DMS 273 (cell line): ENCODE measurements around the gene EME2.
A peak's percentile ranks its signal among the peaks of the same experiment; 100 is the strongest.

Experiments used
- DNase-seq: peaks from one replicate; lab custom pipeline; 2025; ENCODE audit not compliant: unreplicated experiment; lab: John Stamatoyannopoulos, UW

EME2 gene

GRCh38 chr16:1745181-1745899 lies 27.3 kb upstream of the EME2 start:
- no peak for DNase-seq

DNA sequence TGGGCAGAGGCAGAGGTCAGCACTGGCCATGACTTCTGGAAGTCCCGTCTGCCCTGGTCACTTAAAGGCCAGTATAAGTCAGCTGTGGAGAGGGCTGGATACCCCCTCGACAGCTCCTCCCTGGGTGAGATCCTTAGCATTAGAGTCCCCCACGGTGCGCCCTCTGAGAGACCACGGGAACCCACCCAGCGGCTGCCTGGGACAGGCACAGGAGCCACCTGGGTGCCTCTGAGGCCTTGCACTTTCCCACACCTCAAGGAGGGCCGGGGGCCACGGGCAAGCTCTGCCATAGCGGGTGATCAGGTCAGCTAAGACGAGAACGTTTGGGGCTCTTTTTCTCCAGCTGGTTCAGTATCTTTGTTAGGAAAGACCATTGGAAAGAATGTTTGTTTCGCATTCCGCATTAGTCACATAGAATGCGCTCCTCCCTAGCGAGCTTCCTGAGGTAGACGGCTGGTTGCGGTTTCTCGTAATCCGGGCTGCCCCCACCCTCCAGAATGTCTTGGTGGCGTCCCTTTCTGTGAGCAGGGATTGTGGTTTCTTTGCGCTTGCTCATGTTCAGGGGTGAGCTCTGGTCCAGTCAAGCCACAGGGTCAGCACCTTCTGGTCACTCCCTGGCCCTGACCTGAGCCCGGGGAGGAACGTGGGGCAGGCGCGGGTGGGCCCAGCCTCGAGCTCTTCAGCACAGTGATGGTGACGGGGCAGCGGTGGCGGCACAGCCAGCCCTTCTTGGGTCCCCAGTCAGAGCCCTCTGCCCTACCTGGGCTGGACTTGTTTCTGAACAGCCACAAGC lies 26.5 kb upstream of the EME2 start:
- no peak for DNase-seq

DNA sequence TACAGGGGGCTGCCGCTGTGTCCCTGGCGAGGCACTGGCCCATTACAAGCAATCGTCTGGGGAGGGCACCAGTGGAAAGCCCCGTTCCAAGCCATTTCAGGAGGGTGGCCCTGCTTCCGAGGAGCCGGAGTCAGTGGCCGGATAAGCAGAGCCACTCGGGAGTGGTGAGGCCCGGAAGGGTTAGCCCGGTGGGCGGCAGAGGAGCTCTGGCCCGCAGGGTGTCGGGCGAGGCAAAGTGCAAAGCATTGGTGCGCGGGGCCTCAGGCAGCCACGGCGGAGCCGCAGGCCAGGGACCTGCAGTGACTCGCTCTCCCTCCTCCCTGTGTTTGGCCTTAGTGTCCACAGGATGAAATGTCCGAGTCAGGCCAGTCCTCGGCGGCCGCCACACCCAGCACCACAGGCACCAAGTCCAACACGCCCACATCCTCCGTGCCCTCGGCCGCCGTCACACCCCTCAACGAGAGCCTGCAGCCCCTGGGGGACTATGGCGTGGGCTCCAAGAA lies 25.9 kb upstream of the EME2 start:
- DNase-seq, result no peak

GRCh38 chr16:1747934-1748333 lies 24.7 kb upstream of the EME2 start:
- DNase-seq, result no peak

DNA sequence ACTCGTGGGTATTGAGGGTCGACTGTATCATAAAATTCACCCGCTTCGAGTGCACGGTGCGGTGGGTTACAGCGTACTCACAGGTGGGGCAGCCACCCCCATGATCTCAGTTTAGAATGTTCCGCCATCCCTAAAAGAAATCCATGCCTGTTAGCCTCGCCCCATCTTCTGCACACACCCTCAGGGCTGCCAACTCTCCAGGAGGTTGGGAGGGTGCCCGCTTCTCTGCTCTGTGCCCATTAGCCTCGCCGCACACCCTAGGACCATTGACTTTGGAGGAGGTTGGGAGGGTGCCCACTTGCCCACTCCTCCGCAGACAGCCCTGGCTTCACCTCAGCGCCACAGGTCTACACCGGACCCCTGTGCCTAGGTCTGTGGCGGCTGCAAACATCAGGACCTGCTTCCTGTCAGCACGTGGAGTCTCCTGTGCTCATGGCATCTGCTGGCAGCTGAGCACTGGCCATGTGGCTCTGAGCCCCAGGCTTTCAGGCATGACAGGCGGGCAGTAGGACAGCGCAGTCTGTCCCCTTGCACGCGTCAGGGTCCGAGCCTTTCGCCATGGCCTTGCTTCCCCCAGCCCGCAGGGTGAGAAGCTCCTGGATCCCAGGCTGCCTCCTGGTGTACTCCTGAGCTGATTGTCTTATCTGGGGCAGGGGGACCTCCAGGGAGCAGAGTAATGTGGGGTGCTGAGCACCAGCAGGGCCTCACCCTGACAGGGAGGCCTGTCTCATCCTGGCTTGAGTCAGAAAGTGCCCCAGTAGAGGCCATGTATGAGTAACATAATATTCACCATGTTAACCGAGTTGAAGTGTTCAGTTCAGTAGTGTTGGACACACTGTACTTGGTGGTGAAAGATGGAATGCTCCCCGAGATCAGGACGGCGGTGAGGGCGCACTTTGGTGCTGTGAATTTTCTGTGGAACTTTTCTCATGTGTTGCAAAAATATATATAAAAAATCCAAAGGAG lies 23.2 kb upstream of the EME2 start:
- no peak for DNase-seq

- no peak for DNase-seq
These were observed 20.7 kb upstream of the EME2 start for GRCh38 chr16:1751946-1752345.

DNA sequence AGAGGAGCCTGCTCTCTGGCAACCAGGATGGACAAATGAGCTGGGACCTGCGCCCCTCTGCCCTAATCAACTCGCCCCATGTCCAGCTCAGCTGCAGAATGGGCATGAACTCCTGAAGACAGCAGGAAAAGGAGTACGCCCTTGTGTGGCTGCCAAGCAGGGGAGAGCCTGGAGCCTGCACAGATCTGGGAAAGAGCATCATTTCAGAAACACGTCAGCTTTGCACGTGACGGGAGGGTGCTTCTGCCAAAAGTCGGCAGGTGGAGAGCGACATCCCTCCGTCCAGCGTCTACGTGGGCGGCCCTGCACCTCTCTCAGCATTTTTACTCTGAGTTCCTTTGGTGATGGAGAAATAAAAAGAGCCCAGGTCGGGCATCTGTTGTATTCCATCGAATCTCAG lies 19.8 kb upstream of the EME2 start:
- no peak for DNase-seq

DNA sequence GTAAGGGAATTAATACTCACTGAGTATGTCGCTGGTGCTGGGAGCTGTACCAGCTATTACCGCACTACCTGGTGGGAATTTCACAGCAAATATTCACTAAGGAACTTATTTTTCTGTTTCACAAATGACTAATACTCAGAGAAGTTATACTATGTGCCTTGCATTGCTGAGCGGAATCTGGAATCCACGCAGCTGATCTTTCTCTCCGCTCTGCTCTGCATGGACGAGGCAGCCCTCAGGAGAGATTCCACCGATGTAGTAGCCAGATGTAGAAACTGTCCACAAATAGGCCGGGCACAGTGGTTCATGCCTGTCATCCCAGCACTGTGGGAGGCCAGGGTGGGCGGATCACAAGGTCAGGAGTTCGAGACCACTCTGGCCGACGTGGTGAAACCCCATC lies 18.4 kb upstream of the EME2 start:
- no peak for DNase-seq

DNA sequence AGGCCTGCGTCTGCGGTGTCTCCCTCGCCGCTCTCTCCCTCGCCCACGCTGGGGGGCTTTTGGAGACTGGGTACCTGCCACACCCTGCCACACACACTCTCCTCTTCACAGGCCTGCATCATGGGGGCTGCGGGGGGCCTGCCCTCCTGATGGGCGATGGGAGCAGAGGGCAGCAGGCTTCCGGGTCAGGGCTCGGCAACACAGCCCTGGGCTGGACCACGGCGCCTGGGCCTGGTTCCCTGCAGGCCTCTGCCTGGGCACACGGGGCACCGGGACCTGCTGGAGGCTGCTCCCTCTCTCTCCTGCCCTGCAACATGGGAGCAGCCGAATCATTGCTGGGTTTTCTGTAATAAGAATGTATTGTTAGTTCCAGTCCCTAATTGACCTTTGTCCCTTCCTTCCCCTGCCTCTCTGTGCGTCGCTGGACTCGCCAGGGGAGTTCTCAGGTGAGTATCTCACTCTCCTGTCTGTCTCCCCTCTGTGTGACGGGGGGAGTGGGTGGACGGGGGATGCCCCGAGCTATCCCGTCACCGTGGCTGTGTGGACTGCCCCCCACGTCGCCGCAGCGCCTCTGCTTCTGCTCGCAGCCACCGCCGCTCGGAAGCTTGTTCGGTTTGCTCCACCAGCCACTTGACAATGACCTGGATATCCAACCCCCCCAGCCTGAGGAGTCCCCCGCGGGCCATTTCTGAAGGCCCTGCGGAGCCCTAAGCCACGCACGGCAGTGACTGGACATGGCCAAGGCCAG lies 14.7 kb upstream of the EME2 start:
- no peak for DNase-seq

GRCh38 chr16:1758923-1759322 lies 13.7 kb upstream of the EME2 start:
- no peak for DNase-seq

DNA sequence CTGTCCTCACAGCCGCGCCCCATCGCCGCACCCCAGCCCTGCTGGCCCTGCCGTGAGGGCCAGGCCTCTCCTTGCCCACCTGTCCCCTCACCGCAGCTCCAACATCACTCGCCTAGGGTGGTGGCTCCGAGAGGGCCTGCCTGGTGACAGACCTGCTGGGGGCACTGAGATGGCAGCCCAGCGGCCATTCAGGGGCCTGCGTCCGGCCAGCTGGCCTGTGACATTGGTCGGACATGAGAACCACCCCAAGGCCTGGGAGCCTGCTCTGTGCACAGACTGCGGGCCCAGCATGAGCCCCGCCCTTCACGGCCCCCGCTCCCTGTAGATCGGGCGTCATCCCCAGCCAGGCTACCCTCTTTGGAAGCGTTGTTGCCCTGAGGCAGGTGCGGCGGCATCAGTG lies 13.1 kb upstream of the EME2 start:
- no peak for DNase-seq

DNA sequence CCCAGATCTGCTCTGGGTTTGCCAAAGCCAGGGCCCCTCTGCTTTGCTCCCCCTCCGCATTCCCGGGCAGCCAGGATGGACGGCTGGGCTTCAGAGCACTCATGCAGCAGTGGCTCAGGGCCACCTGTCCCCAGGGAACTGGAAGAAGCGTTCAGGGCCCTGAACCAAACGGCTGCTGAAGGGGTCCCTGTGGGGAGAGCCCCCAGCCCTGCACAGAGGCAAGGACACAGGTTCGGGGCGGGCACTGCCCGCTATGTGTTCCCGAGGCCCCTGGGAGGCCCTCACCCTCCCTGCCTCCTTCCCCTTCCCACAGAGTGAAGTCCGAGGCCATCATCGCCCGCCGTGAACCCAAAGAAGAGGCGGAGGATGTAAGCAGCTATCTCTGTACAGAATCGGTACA lies 11.7 kb upstream of the EME2 start:
- no peak for DNase-seq

GRCh38 chr16:1761751-1762150 lies 10.9 kb upstream of the EME2 start:
- no peak for DNase-seq

- DNase-seq, result no peak
These were observed 10.3 kb upstream of the EME2 start for GRCh38 chr16:1762196-1762878.

- DNase-seq, result no peak
These were observed 9.6 kb upstream of the EME2 start for GRCh38 chr16:1762879-1763520.

- peak; percentile 55 for DNase-seq
These were observed 8.8 kb upstream of the EME2 start for GRCh38 chr16:1763521-1764511.

GRCh38 chr16:1764971-1765370 lies 7.6 kb upstream of the EME2 start:
- DNase-seq, result no peak

DNA sequence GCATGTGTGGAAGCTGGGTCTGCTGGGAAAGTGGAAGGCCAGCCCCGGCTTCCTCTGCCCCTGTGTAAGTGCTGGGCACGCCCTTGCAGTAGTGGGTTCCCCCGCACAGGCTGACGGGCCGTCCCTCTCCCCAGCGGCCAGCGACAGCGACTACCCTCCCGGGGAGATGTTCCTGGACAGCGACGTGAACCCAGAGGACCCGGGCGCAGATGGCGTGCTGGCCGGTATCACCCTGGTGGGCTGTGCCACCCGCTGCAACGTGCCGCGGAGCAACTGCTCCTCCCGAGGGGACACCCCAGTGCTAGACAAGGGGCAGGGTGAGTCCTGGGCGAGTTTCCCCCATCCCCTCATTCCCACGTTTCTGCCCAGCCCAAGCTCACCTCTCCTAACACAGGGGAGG lies 6.8 kb upstream of the EME2 start:
- DNase-seq, result no peak
